SK-N-SH treated with all-trans-retinoic acid at 6 μM for 48 hours (cell line): ENCODE results near the gene THTPA.

Experiments used
- BACH2 ChIP-seq: fragments of 250-450 bp; sonication (Bioruptor Pico); IDR thresholded peaks from 2 replicates; pipeline ENCODE4 v1.9.0; 2021; ENCODE audit warnings: mild to moderate bottlenecking, borderline replicate concordance
- CREB5 ChIP-seq: fragments of 250-450 bp; sonication (Bioruptor Pico); IDR thresholded peaks from 2 replicates; pipeline ENCODE4 v1.5.1; 2020; ENCODE audit warnings: low read depth, mild to moderate bottlenecking, moderate library complexity
- CSDC2 ChIP-seq: fragments of 250-450 bp; sonication (Bioruptor Pico); IDR thresholded peaks from 2 replicates; pipeline ENCODE4 v1.5.0; 2020; ENCODE audit warnings: mild to moderate bottlenecking, moderate library complexity
- CSRNP3 ChIP-seq: fragments of 250-450 bp; sonication (Bioruptor Pico); IDR thresholded peaks from 2 replicates; pipeline ENCODE4 v1.5.1; 2021; ENCODE audit warnings: mild to moderate bottlenecking, moderate library complexity
- GLIS3 ChIP-seq: fragments of 250-450 bp; sonication (Bioruptor Pico); IDR thresholded peaks from 2 replicates; pipeline ENCODE4 v1.5.0; 2020; ENCODE audit warnings: mild to moderate bottlenecking, moderate library complexity
- PATZ1 ChIP-seq: fragments of 250-450 bp; sonication (Bioruptor Pico); IDR thresholded peaks from 2 replicates; pipeline ENCODE4 v1.8.0; 2020; ENCODE audit warnings: mild to moderate bottlenecking, moderate library complexity, borderline replicate concordance
- RARB ChIP-seq: fragments of 250-450 bp; sonication (Bioruptor Pico); IDR thresholded peaks from 2 replicates; pipeline ENCODE4 v1.8.0; 2021; ENCODE audit warnings: mild to moderate bottlenecking, moderate library complexity
- TCF4 ChIP-seq: fragments of 250-450 bp; sonication (Bioruptor Pico); IDR thresholded peaks from 2 replicates; pipeline ENCODE4 v1.8.0; 2021; ENCODE audit warnings: mild to moderate bottlenecking, moderate library complexity, borderline replicate concordance
- ZC3H10 ChIP-seq: fragments of 250-450 bp; sonication (Bioruptor Pico); IDR thresholded peaks from 2 replicates; pipeline ENCODE4 v1.5.1; 2021; ENCODE audit warnings: mild to moderate bottlenecking, moderate library complexity
- ZFP3 ChIP-seq: fragments of 250-450 bp; sonication (Bioruptor Pico); IDR thresholded peaks from 2 replicates; pipeline ENCODE4 v1.5.0; 2020; ENCODE audit warnings: mild to moderate bottlenecking, moderate library complexity

GRCh38 chr14:23542261-23542660, 13.8 kb upstream of the THTPA start:
- TF ChIP-seq RARB (CRISPR knock-in tag) (no peak), ZC3H10 (CRISPR knock-in tag) (no peak), CSDC2 (no peak), GLIS3 (no peak), PATZ1 (CRISPR knock-in tag) (no peak), ZFP3 (CRISPR knock-in tag) (no peak), CREB5 (CRISPR knock-in tag) (no peak), CSRNP3 (no peak), TCF4 (no peak), BACH2 (CRISPR knock-in tag) (no peak)
